Type B pancreatic cell (in vitro differentiated cells): ENCODE measurements around the gene TSSC4. TPM values are rescaled to one million over a fixed set of nuclear protein-coding genes. Genes with fewer than 3 reads are reported as not detected.

Experiments
- DNase-seq: peaks from one replicate; pipeline ENCODE4 v3.0.0; 2021; ENCODE audit warnings: mixed read lengths; ENCODE audit not compliant: unreplicated experiment; ENCODE audit errors: extremely low spot score
- H3K27ac Mint-ChIP-seq: 2 replicates; pipeline ENCODE4 v1.8.0; 2021; ENCODE audit warnings: mild to moderate bottlenecking, mixed read lengths
- H3K27me3 Mint-ChIP-seq: 2 replicates; pipeline ENCODE4 v1.8.0; 2021; ENCODE audit warnings: mixed read lengths
- H3K36me3 Mint-ChIP-seq: 2 replicates; pipeline ENCODE4 v1.8.0; 2021; ENCODE audit warnings: mixed read lengths
- H3K4me1 Mint-ChIP-seq: one replicate; pipeline ENCODE4 v1.8.0; 2021; ENCODE audit warnings: mixed read lengths; ENCODE audit not compliant: unreplicated experiment
- H3K4me3 Mint-ChIP-seq: 2 replicates; pipeline ENCODE4 v1.8.0; 2021; ENCODE audit warnings: mild to moderate bottlenecking, mixed read lengths
- H3K9me3 Mint-ChIP-seq: 2 replicates; pipeline ENCODE4 v1.8.0; 2021; ENCODE audit warnings: mixed read lengths
- CTCF ChIP-seq: fragments of 200-600 bp; sonication (generic); conservative IDR thresholded peaks from 2 replicates; pipeline ENCODE4 v1.5.0; 2021; ENCODE audit warnings: antibody characterized with exemption, mild to moderate bottlenecking
- total RNA-seq: library from RNA; stranded (reverse); gene quantifications from 2 replicates; pipeline ENCODE4 v1.2.1, GENCODE V29; 2021; ENCODE audit warnings: low replicate concordance

The TSSC4 gene
- total RNA-seq, 1 donor from 2014 or later: 59.0 TPM

GRCh38 chr11:2366733-2367132 lies 33.8 kb upstream of the TSSC4 start:
- TF ChIP-seq CTCF: no peak
- Mint-ChIP-seq H3K36me3 (no peaks in the 10 kb centered on the region), H3K9me3 (no peaks in the 10 kb centered on the region), H3K4me1 (no peaks in the 10 kb centered on the region), H3K27me3 (no peaks in the 10 kb centered on the region), H3K4me3 (no peak overlapping the region), H3K27ac (no peak overlapping the region)
- DNase-seq: no peak

- no peaks in the 10 kb centered on the region for H3K9me3 Mint-ChIP-seq
- H3K27me3 Mint-ChIP-seq: no peaks in the 10 kb centered on the region
- no peak overlapping the region for H3K4me3 Mint-ChIP-seq
- H3K27ac Mint-ChIP-seq: no peak overlapping the region
- H3K4me1 Mint-ChIP-seq: no peaks in the 10 kb centered on the region
- H3K36me3 Mint-ChIP-seq: no peaks in the 10 kb centered on the region
- DNase-seq: no peak
- TF ChIP-seq CTCF: no peak
These were observed 33.0 kb upstream of the TSSC4 start for GRCh38 chr11:2367266-2368160.

- no peaks in the 10 kb centered on the region for H3K9me3 Mint-ChIP-seq
- no peaks in the 10 kb centered on the region for H3K4me1 Mint-ChIP-seq
- DNase-seq: no peak
- H3K36me3 Mint-ChIP-seq: no peaks in the 10 kb centered on the region
- no peaks in the 10 kb centered on the region for H3K27me3 Mint-ChIP-seq
- no peak overlapping the region for H3K4me3 Mint-ChIP-seq
- H3K27ac Mint-ChIP-seq: no peak overlapping the region
- no peak for TF ChIP-seq CTCF
These were observed 32.2 kb upstream of the TSSC4 start for GRCh38 chr11:2368178-2368850.

- H3K4me1 Mint-ChIP-seq: no peaks in the 10 kb centered on the region
- no peaks in the 10 kb centered on the region for H3K36me3 Mint-ChIP-seq
- H3K4me3 Mint-ChIP-seq: no peak overlapping the region
- no peak for DNase-seq
- H3K9me3 Mint-ChIP-seq: no peaks in the 10 kb centered on the region
- TF ChIP-seq CTCF: no peak
- H3K27ac Mint-ChIP-seq: no peak overlapping the region
- no peaks in the 10 kb centered on the region for H3K27me3 Mint-ChIP-seq
These were observed 31.7 kb upstream of the TSSC4 start for GRCh38 chr11:2368851-2369180.

GRCh38 chr11:2369320-2369719 lies 31.2 kb upstream of the TSSC4 start:
- no peak for TF ChIP-seq CTCF
- Mint-ChIP-seq H3K4me1 (no peaks in the 10 kb centered on the region), H3K27ac (no peak overlapping the region), H3K9me3 (no peaks in the 10 kb centered on the region), H3K36me3 (no peaks in the 10 kb centered on the region), H3K27me3 (no peaks in the 10 kb centered on the region), H3K4me3 (no peak overlapping the region)
- no peak for DNase-seq
